Transverse colon (tissue), 3 donors: ENCODE measurements around the gene MYMK.

Experiments
- EP300 ChIP-seq: sonication (generic); formaldehyde crosslinking; IDR thresholded peaks from one replicate; pipeline ENCODE4 v1.6.1; 2017; ENCODE audit warnings: antibody characterized with exemption, low read depth
- POLR2A ChIP-seq: fragments of 450-650 bp; IDR thresholded peaks from one replicate; pipeline ENCODE4 v1.6.1; 2016; ENCODE audit warnings: antibody characterized with exemption, mild to moderate bottlenecking, moderate library complexity
- TF ChIP-seq, protein P1 (sequence below), 5 experiments: fragments of 200-600 bp in 3 of 5; fragments of 450-650 bp in 2 of 5; sonication (generic) in 3 of 5; IDR thresholded peaks; 1 replicate in 2 of 5; 2 replicates in 3 of 5; pipeline ENCODE4 v1.5.1; 2016 to 2017; ENCODE audit warnings: antibody characterized with exemption in 5 of 5, inconsistent platforms in 3 of 5, mild to moderate bottlenecking in 2 of 5, moderate library complexity in 1 of 5

DNA sequence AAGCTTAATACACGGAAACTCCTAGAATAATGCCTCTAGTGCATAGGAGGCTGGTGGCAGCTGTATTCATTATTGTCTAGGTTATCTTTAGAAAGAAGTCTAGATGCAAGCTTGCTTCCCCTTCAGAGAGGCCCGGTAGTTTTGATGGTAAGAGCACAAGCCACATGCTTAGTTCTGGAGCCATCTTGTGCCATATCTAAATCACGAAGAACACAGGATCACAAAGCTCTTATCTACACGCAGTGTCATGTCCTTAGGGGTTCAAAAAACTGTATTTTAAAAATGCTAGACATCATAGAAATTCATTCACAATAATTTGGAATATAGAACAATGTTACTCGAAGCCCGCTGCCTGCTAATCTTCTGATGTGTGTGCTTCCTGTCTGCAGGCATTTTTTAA, 58.8 kb downstream of the MYMK start:
- TF ChIP-seq POLR2A (no peak), EP300 (no peak)
- TF ChIP-seq, protein P1, sequence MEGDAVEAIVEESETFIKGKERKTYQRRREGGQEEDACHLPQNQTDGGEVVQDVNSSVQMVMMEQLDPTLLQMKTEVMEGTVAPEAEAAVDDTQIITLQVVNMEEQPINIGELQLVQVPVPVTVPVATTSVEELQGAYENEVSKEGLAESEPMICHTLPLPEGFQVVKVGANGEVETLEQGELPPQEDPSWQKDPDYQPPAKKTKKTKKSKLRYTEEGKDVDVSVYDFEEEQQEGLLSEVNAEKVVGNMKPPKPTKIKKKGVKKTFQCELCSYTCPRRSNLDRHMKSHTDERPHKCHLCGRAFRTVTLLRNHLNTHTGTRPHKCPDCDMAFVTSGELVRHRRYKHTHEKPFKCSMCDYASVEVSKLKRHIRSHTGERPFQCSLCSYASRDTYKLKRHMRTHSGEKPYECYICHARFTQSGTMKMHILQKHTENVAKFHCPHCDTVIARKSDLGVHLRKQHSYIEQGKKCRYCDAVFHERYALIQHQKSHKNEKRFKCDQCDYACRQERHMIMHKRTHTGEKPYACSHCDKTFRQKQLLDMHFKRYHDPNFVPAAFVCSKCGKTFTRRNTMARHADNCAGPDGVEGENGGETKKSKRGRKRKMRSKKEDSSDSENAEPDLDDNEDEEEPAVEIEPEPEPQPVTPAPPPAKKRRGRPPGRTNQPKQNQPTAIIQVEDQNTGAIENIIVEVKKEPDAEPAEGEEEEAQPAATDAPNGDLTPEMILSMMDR (IDR thresholded peaks at IDR 0.05): no peak
